SK-N-MC (cell line): ENCODE measurements around the gene JPT2.

ENCODE experiments used
- EZH2 ChIP-seq: fragments of 200-600 bp; sonication (generic); IDR thresholded peaks from one replicate; pipeline ENCODE4 v1.6.1; 2017; ENCODE audit warnings: antibody characterized with exemption
- FOXP2 ChIP-seq: optimal IDR thresholded peaks from 2 replicates; pipeline ENCODE3; 2011; ENCODE audit warnings: mild to moderate bottlenecking, moderate library complexity; ENCODE audit not compliant: insufficient read depth; ENCODE audit errors: extremely low read length, control extremely low read depth
- POLR2AphosphoS5 ChIP-seq: IDR thresholded peaks from 2 replicates; pipeline ENCODE4 v1.6.1; 2012; ENCODE audit warnings: mild to moderate bottlenecking, low read depth, low read length, borderline replicate concordance

DNA sequence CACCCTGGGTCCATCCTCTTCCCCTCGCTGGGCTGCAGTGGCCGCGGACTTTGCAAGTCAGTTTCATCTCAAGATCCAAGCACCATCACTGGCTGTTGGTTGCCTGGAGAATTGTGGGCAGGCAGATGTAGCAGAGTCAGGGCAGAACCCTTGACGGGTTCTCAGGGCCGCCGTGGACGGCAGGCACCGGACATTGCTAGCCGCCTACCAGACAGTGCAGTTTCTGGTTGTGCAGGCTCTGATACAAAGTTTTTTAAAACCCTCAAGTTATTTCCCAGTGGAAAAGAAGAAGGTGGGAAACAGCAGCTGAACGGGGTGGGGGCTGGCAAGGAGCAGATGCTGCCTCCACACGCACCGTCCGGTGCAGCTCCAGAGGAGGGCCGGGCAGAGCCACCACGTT, 31.3 kb downstream of the JPT2 start:
- no peak for TF ChIP-seq FOXP2
- TF ChIP-seq POLR2AphosphoS5 = no peak
- TF ChIP-seq EZH2 = no peak
